ENCODE measurements around the gene PCP4. TPM values are rescaled to one million over a fixed set of nuclear protein-coding genes. Genes with fewer than 3 reads are reported as not detected.

Gene PCP4
- total and polyA plus RNA-seq, 9 of the 15 experiments (the other 6 are each of a cell fraction or from before 2014, with no cell fraction given) = not detected

- no peak for FAIRE-seq
- DNase-seq (ENCODE audit: extremely low read depth in 1 of 4, low spot score in 3 of 4) = no peak
- Histone ChIP-seq H3K36me3 (ENCODE audit: control insufficient read depth, insufficient read depth, low read length) (no peaks in the 10 kb centered on the region), H3K4me1 (replicated peaks in 1 of 2; ENCODE audit: control insufficient read depth in 2 of 2, insufficient read depth in 2 of 2, low read length in 2 of 2) (no peaks in the 10 kb centered on the region), H3K9me3 (replicated peaks; ENCODE audit: control insufficient read depth, insufficient read depth, low read depth, low read length) (no peaks in the 10 kb centered on the region), H3K27me3 (ENCODE audit: control insufficient read depth in 2 of 2, insufficient read depth in 2 of 2, low read length in 2 of 2) (no peaks in the 10 kb centered on the region), H3K79me2 (ENCODE audit: control insufficient read depth, insufficient read depth, low read length) (no peaks in the 10 kb centered on the region), H2AFZ (ENCODE audit: low read depth, low read length) (no peak overlapping the region), H3K4me3 (no peak overlapping the region), H3K4me2 (ENCODE audit: insufficient read depth, low read length) (no peak overlapping the region), H3K9ac (ENCODE audit: insufficient read depth in 1 of 2, low read depth in 2 of 2, low read length in 2 of 2) (no peak overlapping the region), H3K27ac (ENCODE audit: extremely low read depth, low read depth, low read length) (no peak overlapping the region), H3K9me1 (ENCODE audit: control insufficient read depth, insufficient read depth, low read length) (no peaks in the 10 kb centered on the region), H4K20me1 (replicated peaks; ENCODE audit: control insufficient read depth, insufficient read depth, low read length) (no peaks in the 10 kb centered on the region)
- WGBS (ENCODE audit: insufficient coverage, low coverage, missing lambda C conversion rate) = 1% methylated on average over 4 of the region's 4 CpGs
- BruUV-seq (replicated peaks) = no TSS peak
- ChIA-PET CTCF (ENCODE audit: low intra/inter-chr PET ratio) (no interaction called here), POLR2A (no interaction called here)
- in situ Hi-C loops (cut with MboI) (no loop called here), intact Hi-C loops (cut with micrococcal nuclease) (no loop called here)
- no peak for ATAC-seq
- TF ChIP-seq, protein P1, sequence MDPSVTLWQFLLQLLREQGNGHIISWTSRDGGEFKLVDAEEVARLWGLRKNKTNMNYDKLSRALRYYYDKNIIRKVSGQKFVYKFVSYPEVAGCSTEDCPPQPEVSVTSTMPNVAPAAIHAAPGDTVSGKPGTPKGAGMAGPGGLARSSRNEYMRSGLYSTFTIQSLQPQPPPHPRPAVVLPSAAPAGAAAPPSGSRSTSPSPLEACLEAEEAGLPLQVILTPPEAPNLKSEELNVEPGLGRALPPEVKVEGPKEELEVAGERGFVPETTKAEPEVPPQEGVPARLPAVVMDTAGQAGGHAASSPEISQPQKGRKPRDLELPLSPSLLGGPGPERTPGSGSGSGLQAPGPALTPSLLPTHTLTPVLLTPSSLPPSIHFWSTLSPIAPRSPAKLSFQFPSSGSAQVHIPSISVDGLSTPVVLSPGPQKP (CRISPR knock-in tag; IDR thresholded peaks at IDR 0.05) = no peak
- TF ChIP-seq, protein P2, sequence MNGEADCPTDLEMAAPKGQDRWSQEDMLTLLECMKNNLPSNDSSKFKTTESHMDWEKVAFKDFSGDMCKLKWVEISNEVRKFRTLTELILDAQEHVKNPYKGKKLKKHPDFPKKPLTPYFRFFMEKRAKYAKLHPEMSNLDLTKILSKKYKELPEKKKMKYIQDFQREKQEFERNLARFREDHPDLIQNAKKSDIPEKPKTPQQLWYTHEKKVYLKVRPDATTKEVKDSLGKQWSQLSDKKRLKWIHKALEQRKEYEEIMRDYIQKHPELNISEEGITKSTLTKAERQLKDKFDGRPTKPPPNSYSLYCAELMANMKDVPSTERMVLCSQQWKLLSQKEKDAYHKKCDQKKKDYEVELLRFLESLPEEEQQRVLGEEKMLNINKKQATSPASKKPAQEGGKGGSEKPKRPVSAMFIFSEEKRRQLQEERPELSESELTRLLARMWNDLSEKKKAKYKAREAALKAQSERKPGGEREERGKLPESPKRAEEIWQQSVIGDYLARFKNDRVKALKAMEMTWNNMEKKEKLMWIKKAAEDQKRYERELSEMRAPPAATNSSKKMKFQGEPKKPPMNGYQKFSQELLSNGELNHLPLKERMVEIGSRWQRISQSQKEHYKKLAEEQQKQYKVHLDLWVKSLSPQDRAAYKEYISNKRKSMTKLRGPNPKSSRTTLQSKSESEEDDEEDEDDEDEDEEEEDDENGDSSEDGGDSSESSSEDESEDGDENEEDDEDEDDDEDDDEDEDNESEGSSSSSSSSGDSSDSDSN (IDR thresholded peaks at IDR 0.05; ENCODE audit: borderline replicate concordance in 1 of 2, low read depth in 2 of 2, low read length in 2 of 2) = no peak
- no peak for TF ChIP-seq MEIS2 (IDR thresholded peaks at IDR 0.05; ENCODE audit: partially characterized antibody)
- no peak for TF ChIP-seq ZBTB49 (CRISPR knock-in tag; IDR thresholded peaks at IDR 0.05; ENCODE audit: borderline replicate concordance)
- no peak for TF ChIP-seq CTBP1 (IDR thresholded peaks at IDR 0.05; ENCODE audit: borderline replicate concordance)
- no peak for TF ChIP-seq ZNF707 (CRISPR knock-in tag; conservative IDR thresholded peaks at IDR 0.05)
- TF ChIP-seq, protein P3, sequence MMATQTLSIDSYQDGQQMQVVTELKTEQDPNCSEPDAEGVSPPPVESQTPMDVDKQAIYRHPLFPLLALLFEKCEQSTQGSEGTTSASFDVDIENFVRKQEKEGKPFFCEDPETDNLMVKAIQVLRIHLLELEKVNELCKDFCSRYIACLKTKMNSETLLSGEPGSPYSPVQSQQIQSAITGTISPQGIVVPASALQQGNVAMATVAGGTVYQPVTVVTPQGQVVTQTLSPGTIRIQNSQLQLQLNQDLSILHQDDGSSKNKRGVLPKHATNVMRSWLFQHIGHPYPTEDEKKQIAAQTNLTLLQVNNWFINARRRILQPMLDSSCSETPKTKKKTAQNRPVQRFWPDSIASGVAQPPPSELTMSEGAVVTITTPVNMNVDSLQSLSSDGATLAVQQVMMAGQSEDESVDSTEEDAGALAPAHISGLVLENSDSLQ (IDR thresholded peaks at IDR 0.05) = no peak
- no peak for TF ChIP-seq EP300 (IDR thresholded peaks at IDR 0.05; ENCODE audit: low read length)
- no peak for TF ChIP-seq MYNN (IDR thresholded peaks at IDR 0.05)
- TF ChIP-seq MYNN (CRISPR knock-in tag; IDR thresholded peaks at IDR 0.05) = no peak
- TF ChIP-seq ID3 (CRISPR knock-in tag; IDR thresholded peaks at IDR 0.05) = no peak
- no peak for TF ChIP-seq ID3 (tag; IDR thresholded peaks at IDR 0.05)
- no peak for TF ChIP-seq ZNF224 (CRISPR knock-in tag; IDR thresholded peaks at IDR 0.05)
- no peak for TF ChIP-seq RBM17 (IDR thresholded peaks at IDR 0.05; ENCODE audit: borderline replicate concordance, low read depth, low read length)
- no peak for TF ChIP-seq ZNF668 (CRISPR knock-in tag; IDR thresholded peaks at IDR 0.05)
- no peak for TF ChIP-seq NELFE (IDR thresholded peaks at IDR 0.05; ENCODE audit: insufficient read depth, insufficient read length)
- no peak for TF ChIP-seq ZNF354B (CRISPR knock-in tag; IDR thresholded peaks at IDR 0.05)
- no peak for TF ChIP-seq PCBP2 (IDR thresholded peaks at IDR 0.05; ENCODE audit: low read depth, low read length, poor library complexity, severe bottlenecking)
Measured at GRCh38 chr21:39855595-39855994, 11.6 kb upstream of the PCP4 start.

Measured in K562 (cell line).